Mesenchymal stem cell (in vitro differentiated cells and primary cell): Measurements from ENCODE around the gene BRD9.
"Not testable (repeated sequence)": the region's sequence is repeated elsewhere in the genome, so short reads cannot be mapped to it uniquely, and the experiment has no call there.

Experiments used
- DNase-seq: peaks from one replicate; pipeline ENCODE4 v3.0.0-alpha.2; 2013
- H2AFZ ChIP-seq: one replicate; pipeline ENCODE4 v1.6.1; 2013; ENCODE audit warnings: low read depth, mild to moderate bottlenecking, control low read depth, inconsistent platforms, low read length, moderate library complexity
- H2AK5ac ChIP-seq: 2 replicates; pipeline ENCODE4 v1.6.1; 2013; ENCODE audit warnings: low read length, moderate library complexity, mild to moderate bottlenecking, inconsistent platforms; ENCODE audit not compliant: severe bottlenecking
- H2BK120ac ChIP-seq: one replicate; pipeline ENCODE4 v1.6.1; 2013; ENCODE audit warnings: low read depth, mild to moderate bottlenecking, inconsistent platforms, low read length, moderate library complexity
- H2BK12ac ChIP-seq, 2 experiments: one replicate each; pipeline ENCODE4 v1.6.1; 2013; ENCODE audit warnings: inconsistent platforms in 2 of 2, low read length in 2 of 2, mild to moderate bottlenecking in 2 of 2, moderate library complexity in 2 of 2, control low read depth in 1 of 2
- H2BK15ac ChIP-seq: one replicate; pipeline ENCODE4 v1.6.1; 2013; ENCODE audit warnings: mild to moderate bottlenecking, low read depth, inconsistent platforms; ENCODE audit not compliant: poor library complexity, severe bottlenecking
- H2BK5ac ChIP-seq: 2 replicates; pipeline ENCODE4 v1.6.1; 2013; ENCODE audit warnings: low read depth, mild to moderate bottlenecking, low read length, control low read depth, inconsistent platforms; ENCODE audit not compliant: poor library complexity, severe bottlenecking
- H3K14ac ChIP-seq, 2 experiments: one replicate each; pipeline ENCODE4 v1.6.1; 2013; ENCODE audit warnings: inconsistent platforms in 2 of 2, low read length in 2 of 2, control low read depth in 1 of 2, mild to moderate bottlenecking in 1 of 2, moderate library complexity in 1 of 2
- H3K18ac ChIP-seq, 2 experiments: one replicate each; pipeline ENCODE4 v1.6.1; 2013; ENCODE audit warnings: inconsistent platforms in 2 of 2, low read length in 2 of 2, control low read depth in 1 of 2, low read depth in 1 of 2, mild to moderate bottlenecking in 1 of 2
- H3K23ac ChIP-seq, 2 experiments: one replicate each; pipeline ENCODE4 v1.6.1; 2013; ENCODE audit warnings: inconsistent platforms in 2 of 2, low read length in 2 of 2, mild to moderate bottlenecking in 2 of 2, moderate library complexity in 2 of 2, control low read depth in 1 of 2
- H3K27ac ChIP-seq: 2 replicates; pipeline ENCODE4 v1.5.1; 2013; ENCODE audit warnings: mild to moderate bottlenecking, moderate library complexity, low read length, control low read depth, inconsistent platforms; ENCODE audit not compliant: poor library complexity, severe bottlenecking
- H3K27me3 ChIP-seq, 2 experiments: 2 replicates each; pipeline versions ENCODE4 v1.6.1 to v1.7.0; 2013; ENCODE audit warnings: low read length in 2 of 2, mild to moderate bottlenecking in 2 of 2, moderate library complexity in 2 of 2, control low read depth in 1 of 2, inconsistent platforms in 1 of 2; ENCODE audit not compliant: control insufficient read depth in 1 of 2, insufficient read depth in 1 of 2
- H3K36me3 ChIP-seq, 2 experiments: 2 replicates each; pipeline versions ENCODE4 v1.6.1 to v1.7.0; 2013; ENCODE audit warnings: low read length in 2 of 2, control low read depth in 1 of 2, inconsistent platforms in 1 of 2, low read depth in 1 of 2, mild to moderate bottlenecking in 1 of 2; ENCODE audit not compliant: insufficient read depth in 2 of 2, control insufficient read depth in 1 of 2
- H3K4ac ChIP-seq, 2 experiments: one replicate each; pipeline ENCODE4 v1.6.1; 2013; ENCODE audit warnings: inconsistent platforms in 2 of 2, low read length in 2 of 2, mild to moderate bottlenecking in 2 of 2, moderate library complexity in 2 of 2, control low read depth in 1 of 2, low read depth in 1 of 2
- H3K4me1 ChIP-seq: 2 replicates; pipeline ENCODE4 v1.6.1; 2013; ENCODE audit warnings: low read depth, low read length, control low read depth; ENCODE audit not compliant: control insufficient read depth, insufficient read depth
- H3K4me2 ChIP-seq: 2 replicates; pipeline ENCODE4 v1.6.1; 2013; ENCODE audit warnings: low read length, mild to moderate bottlenecking, inconsistent platforms; ENCODE audit not compliant: poor library complexity, severe bottlenecking
- H3K4me3 ChIP-seq, 2 experiments: 2 replicates each; pipeline versions ENCODE4 v1.5.1 to v1.7.0; 2013; ENCODE audit warnings: low read length in 2 of 2, mild to moderate bottlenecking in 2 of 2, control low read depth in 1 of 2, low read depth in 1 of 2; ENCODE audit not compliant: insufficient read depth in 1 of 2
- H3K79me1 ChIP-seq: replicated peaks from 2 replicates; pipeline ENCODE4 v1.6.1; 2013; ENCODE audit warnings: mild to moderate bottlenecking, control low read depth, low read length, inconsistent platforms; ENCODE audit not compliant: poor library complexity, severe bottlenecking
- H3K9ac ChIP-seq: 2 replicates; pipeline ENCODE4 v1.7.0; 2013; ENCODE audit warnings: mild to moderate bottlenecking, low read length, moderate library complexity
- H3K9me3 ChIP-seq: 2 replicates; pipeline ENCODE4 v1.7.0; 2013; ENCODE audit warnings: mild to moderate bottlenecking, low read length; ENCODE audit not compliant: control insufficient read depth
- H4K8ac ChIP-seq: one replicate; pipeline ENCODE4 v1.6.1; 2013; ENCODE audit warnings: inconsistent platforms, mild to moderate bottlenecking, low read length, moderate library complexity
- H4K91ac ChIP-seq: one replicate; pipeline ENCODE4 v1.6.1; 2013; ENCODE audit warnings: mild to moderate bottlenecking, low read length, inconsistent platforms
- WGBS: methylation state at CpG from one replicate; pipeline ENCODE4 v1.1.7; 2013; ENCODE audit warnings: mixed read lengths; 5-methylcytosine and 5-hydroxymethylcytosine counted together

Gene BRD9

DNA sequence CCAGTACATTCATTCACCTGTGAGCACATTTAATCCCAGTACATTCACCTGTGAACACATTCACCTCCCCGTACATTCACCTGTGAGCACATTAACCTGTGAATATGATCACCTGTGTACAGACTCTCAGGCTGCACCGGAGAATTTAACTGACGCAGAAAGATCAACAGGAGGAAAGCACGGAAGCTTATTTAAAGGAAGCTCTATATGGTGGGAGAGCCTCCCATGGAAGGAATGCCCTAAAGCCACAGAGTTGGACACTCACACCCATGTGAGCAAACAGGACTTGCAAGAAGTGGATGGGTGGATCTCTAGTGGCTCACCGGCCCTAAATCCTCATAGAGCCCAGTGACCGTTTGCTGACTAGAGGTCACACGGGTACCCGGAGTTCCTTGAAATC, 38.3 kb upstream of the BRD9 start:
- Histone ChIP-seq H2BK12ac (no peak overlapping the region), H3K4me3 (no peak overlapping the region), H3K23ac (no peak overlapping the region), H2BK5ac (no peak overlapping the region), H3K9ac (no peak overlapping the region), H3K79me1 (no peaks in the 10 kb centered on the region), H3K4me1 (peaks cover 3% of the 10 kb centered on the region), H2BK120ac (no peak overlapping the region), H3K14ac (no peak overlapping the region), H3K27ac (no peak overlapping the region), H3K18ac (no peak overlapping the region), H3K9me3 (no peaks in the 10 kb centered on the region), H3K4ac (no peak overlapping the region), H2BK15ac (no peak overlapping the region), H2AK5ac (no peak overlapping the region), H2AFZ (no peak overlapping the region), H4K8ac (no peak overlapping the region), H3K27me3 (peaks cover 63 to 83% of the 10 kb centered on the region in 2 experiments), H4K91ac (no peak overlapping the region), H3K36me3 (no peaks in the 10 kb centered on the region), H3K4me2 (no peak overlapping the region)
- 96% methylated on average over 8 of the region's 8 CpGs for WGBS
- DNase-seq, result no peak

DNA sequence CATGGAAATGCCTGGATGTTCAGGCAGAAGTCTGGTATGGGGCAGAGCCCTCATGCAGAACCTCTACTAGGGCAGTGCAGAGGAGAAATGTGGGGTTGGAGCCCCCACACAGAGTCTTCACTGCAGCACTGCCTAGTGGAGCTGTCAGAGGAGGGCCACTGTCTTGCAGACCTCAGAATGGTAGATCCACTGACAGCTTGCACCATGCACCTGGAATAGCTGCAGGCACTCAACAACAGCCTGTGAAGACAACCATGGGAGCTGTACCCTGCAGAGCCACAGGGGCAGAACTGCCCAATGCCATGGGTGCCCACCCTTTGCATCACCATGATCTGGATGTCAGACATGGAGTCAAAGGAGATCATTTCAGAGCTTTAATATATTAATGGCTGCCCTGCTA, 37.0 kb upstream of the BRD9 start:
- no peaks in the 10 kb centered on the region for H3K79me1 ChIP-seq
- no peak overlapping the region for H2BK5ac ChIP-seq
- no peaks in the 10 kb centered on the region for H3K9me3 ChIP-seq
- no peak overlapping the region for H2BK12ac ChIP-seq
- no peak overlapping the region for H4K8ac ChIP-seq
- H2AK5ac ChIP-seq, result no peak overlapping the region
- no peak overlapping the region for H2BK15ac ChIP-seq
- no peak overlapping the region for H3K4me2 ChIP-seq
- H3K14ac ChIP-seq, result no peak overlapping the region
- H3K23ac ChIP-seq, result no peak overlapping the region
- no peak overlapping the region for H3K9ac ChIP-seq
- H2AFZ ChIP-seq, result no peak overlapping the region
- H3K4me1 ChIP-seq, result peaks cover 3% of the 10 kb centered on the region
- no peak overlapping the region for H2BK120ac ChIP-seq
- H4K91ac ChIP-seq, result no peak overlapping the region
- no peaks in the 10 kb centered on the region for H3K36me3 ChIP-seq
- H3K4me3 ChIP-seq, result no peak overlapping the region
- H3K27ac ChIP-seq, result no peak overlapping the region
- no peak overlapping the region for H3K18ac ChIP-seq
- no peak overlapping the region for H3K4ac ChIP-seq
- no peak for DNase-seq
- H3K27me3 ChIP-seq, result peaks cover 59 to 86% of the 10 kb centered on the region in 2 experiments

DNA sequence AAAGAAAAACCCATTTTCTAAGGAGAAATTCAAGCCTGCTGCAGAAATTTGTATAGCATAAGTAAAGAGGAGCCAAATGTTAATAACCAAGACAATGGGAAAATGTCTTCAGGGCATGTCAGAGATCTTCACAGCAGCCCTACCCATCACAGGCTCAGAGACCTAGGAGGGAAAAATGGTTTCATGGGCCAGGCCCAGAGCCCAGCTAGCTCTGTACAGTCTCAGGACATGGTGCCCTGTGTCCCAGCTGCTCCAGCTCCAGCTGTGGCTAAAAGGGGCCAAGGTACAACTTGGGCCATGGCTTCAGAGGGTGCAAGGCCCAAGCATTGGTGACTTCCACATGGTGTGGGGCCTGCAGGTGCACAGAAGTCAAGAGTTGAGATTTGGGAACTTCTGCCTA, 36.6 kb upstream of the BRD9 start:
- H2AK5ac ChIP-seq, H2AFZ ChIP-seq, H3K18ac ChIP-seq, H4K8ac ChIP-seq, H3K14ac ChIP-seq, H3K4me3 ChIP-seq, H3K36me3 ChIP-seq, H3K9ac ChIP-seq, H3K9me3 ChIP-seq, DNase-seq, H3K4me1 ChIP-seq, H3K23ac ChIP-seq, H2BK12ac ChIP-seq, H2BK120ac ChIP-seq, H2BK5ac ChIP-seq, H3K79me1 ChIP-seq, H2BK15ac ChIP-seq, H3K4ac ChIP-seq, H3K4me2 ChIP-seq, H4K91ac ChIP-seq, H3K27ac ChIP-seq: not testable (repeated sequence)
- peaks cover 59 to 86% of the 10 kb centered on the region in 2 experiments for H3K27me3 ChIP-seq

DNA sequence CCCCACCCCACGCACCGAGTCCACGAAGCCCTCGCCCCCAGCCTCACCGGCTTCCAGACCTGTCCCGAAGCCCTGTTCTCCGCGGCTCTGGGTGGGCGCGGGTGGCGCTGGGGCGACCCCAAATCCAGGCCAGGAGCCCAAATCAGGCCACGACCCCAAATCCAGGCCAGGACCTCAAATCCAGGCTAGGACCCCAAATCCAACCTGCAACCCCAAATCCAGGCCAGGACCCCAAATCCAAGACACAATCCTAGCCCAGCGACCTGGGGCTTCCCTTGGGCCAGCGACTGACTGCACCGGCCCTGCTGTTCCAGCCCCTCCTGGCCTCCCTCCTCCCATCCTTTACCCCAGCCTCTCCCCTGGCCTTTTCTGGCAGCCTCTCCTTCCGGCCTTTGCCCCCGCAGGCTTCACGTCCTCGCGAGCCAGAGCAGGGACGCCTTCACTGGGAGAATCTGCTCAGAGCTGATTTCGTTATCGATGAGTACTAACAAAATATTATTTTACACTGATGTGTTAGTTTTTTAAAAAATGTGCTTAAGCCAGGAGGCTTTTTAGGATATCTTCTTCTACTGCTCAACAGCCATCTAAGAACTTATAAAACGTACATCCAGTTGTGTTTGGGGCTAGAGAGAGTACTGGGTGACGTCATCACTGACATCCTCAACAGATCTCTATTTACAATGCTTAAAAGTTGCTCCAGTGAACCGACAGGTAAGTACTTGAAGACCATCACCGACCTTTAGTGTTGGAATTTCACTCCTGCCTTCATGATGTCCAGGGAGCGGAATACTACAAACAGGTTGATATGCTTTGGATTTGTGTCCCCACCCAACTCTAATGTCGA, 34.8 kb upstream of the BRD9 start:
- Histone ChIP-seq H4K8ac (peak overlapping the region; percentile 82), H2AFZ (peak overlapping the region; percentile 58), H3K23ac (no peak overlapping the region), H3K4me1 (peaks cover 3% of the 10 kb centered on the region), H3K9ac (no peak overlapping the region), H3K4me3 (peak overlapping the region in 1 of 2 experiments; percentile 69), H2BK5ac (no peak overlapping the region), H3K18ac (peak overlapping the region in 1 of 2 experiments; percentile 67), H3K4me2 (no peak overlapping the region), H3K14ac (no peak overlapping the region), H3K27me3 (peaks cover 52 to 72% of the 10 kb centered on the region in 2 experiments), H2BK12ac (peak overlapping the region in 1 of 2 experiments; percentile 29), H4K91ac (peak overlapping the region; percentile 53), H3K4ac (no peak overlapping the region), H3K9me3 (no peaks in the 10 kb centered on the region), H3K27ac (no peak overlapping the region), H2BK120ac (no peak overlapping the region), H3K36me3 (no peaks in the 10 kb centered on the region), H2AK5ac (no peak overlapping the region), H3K79me1 (no peaks in the 10 kb centered on the region), H2BK15ac (no peak overlapping the region)
- no peak for DNase-seq
- WGBS, result 77% methylated on average over 27 of the region's 30 CpGs
